GM18499 (cell line): ENCODE results near the gene UPF1.

Experiments used
- ATAC-seq: cut with Tn5 transposase; IDR thresholded peaks from one replicate; pipeline ENCODE4 v1.9.1; 2021; ENCODE audit warnings: moderate number of reproducible peaks; ENCODE audit not compliant: insufficient read depth, unreplicated experiment

The UPF1 gene

DNA sequence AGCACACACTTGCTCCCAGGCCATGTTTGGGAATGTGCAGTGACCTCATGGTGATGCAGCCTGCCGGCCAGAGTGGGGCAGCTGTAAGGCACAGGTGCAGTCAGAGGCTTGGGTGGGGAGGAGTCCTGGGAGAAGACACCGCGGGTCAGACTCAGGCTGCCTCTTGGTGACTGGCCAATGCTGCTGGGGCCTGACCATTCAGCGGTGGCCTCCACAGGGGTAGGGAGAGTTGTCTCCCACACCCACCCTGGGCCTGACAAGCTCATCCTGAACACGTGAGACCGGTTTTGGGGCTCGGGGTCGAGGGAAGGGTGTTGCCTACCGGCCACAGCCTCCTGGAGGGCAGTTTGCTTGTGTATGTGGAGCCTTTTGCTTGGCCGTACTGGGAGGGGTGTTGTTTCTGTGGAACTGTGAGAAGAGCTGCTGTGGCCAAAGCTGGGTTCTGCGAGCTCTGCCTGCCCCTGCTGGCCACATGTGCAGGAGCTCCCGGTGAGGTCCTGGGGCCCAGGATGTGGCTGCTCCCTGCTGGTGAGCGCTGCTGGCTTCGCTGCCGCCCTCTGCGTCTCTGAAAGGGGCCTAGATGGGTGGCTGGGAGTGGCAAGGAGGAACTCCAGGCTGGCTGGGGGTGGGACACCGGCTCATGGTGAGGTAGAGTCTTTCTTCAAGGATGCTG, 22.1 kb downstream of the UPF1 start:
- no peak for ATAC-seq

DNA sequence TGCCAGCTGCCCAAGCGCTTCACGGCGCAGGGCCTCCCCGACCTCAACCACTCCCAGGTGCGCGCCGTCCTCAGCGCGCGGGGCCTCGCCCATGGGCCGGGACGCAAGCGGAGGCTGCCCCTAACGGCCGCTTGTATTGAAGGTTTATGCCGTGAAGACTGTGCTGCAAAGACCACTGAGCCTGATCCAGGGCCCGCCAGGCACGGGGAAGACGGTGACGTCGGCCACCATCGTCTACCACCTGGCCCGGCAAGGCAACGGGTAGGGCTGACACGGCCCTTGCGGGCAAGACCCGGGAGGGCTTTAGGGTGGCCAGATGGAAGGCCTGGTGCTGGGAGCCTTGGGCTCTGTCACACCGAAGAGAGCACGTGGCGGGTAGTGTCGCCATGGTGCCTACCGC, 23.2 kb downstream of the UPF1 start:
- no peak for ATAC-seq

DNA sequence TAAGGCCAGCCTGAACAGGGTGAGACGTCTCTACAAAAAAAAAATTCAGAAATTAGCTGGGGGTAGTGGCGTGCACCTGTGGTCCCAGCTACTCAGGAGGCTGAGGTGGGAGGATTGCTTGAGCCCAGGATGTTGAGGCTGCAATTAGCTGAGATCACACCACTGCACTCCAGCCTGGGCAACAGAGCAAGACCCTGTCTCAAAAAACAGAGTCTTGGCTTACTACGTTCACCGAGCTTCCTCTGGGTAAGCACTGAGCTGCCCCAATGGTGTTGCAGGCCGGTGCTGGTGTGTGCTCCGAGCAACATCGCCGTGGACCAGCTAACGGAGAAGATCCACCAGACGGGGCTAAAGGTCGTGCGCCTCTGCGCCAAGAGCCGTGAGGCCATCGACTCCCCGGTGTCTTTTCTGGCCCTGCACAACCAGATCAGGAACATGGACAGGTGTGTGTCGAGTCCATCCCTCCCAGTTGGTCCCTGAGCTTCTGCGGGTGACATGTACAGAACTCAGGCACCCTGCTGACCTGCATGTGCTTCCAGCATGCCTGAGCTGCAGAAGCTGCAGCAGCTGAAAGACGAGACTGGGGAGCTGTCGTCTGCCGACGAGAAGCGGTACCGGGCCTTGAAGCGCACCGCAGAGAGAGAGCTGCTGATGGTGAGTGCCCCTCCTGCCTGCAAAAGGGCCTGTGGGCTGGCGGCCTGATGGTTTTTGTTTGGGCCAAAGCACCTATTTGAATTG, 24.1 kb downstream of the UPF1 start:
- ATAC-seq, result no peak

DNA sequence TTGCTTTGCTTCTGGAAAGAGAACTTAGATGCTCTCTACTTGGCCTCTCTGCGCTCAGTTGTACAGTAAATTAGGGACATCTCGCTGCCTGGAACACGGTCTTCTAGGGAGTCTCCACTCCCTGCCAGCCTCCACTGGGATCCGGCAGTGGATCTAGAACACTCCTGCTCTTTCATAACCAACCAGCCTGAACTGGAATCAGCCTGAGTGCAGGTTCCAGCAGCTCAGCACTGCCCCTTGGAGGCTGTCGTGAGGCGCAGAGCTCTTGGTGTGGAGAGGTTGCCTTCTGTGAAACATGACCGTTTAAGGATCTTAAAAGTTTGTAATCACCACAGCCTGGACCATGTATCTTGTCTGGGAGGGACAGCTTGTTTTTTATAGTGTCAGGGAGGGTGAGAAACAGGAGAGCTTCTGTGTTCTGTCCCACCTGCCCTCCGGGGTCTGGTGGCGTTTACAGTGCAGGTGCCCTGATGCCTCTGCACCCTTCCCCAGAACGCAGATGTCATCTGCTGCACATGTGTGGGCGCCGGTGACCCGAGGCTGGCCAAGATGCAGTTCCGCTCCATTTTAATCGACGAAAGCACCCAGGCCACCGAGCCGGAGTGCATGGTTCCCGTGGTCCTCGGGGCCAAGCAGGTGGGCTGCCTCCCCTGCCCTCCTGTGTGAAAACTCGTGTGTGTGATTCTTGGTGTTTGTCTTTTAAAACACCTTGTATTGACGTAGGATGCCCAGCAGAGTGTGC, 24.8 kb downstream of the UPF1 start:
- no peak for ATAC-seq

DNA sequence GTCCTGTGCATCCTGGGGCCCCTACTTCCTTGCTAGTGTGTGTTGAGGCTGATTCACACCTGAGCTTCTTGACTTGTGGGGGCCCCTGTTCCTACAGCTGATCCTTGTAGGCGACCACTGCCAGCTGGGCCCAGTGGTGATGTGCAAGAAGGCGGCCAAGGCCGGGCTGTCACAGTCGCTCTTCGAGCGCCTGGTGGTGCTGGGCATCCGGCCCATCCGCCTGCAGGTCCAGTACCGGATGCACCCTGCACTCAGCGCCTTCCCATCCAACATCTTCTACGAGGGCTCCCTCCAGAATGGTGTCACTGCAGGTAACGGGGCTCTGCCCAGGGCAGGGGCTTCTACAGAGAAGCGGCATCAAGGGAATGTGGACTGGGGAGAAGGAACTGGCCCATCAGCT, 25.5 kb downstream of the UPF1 start:
- ATAC-seq, result no peak

DNA sequence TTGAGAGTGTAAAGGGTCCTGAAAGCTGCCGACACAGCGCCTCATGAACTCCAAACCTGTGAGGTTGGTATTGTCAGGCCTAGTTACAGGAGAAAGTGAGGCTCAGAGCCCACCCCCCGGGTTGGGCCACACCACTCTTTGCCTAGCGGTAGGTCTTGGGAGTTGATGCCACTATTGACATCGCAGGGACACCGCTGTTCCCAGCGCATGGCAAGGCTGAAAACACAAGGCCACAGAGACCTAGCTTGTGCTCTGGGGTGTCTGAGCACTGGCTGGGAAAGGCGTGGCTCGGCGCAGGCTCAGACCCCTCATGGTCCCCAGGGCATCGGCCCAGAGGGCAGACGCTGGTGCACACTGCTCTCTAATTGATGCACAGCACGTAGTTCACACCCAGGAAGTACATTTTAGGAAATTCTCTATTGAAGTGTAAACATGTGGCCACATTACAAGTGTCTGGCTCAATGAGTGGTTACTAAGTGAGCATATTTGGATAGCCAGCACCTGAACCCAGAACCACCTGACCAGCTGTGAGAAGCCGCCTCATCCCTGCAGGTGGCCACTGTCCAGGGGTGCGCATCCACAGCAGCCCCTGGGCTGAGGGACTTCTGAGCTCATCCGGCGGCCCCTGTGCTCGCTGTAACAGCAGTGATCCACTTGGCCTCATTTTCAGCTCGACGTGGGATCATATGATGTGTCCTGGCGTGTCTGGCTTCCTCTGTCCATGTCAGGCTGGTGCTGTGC, 27.3 kb downstream of the UPF1 start:
- ATAC-seq, result no peak

DNA sequence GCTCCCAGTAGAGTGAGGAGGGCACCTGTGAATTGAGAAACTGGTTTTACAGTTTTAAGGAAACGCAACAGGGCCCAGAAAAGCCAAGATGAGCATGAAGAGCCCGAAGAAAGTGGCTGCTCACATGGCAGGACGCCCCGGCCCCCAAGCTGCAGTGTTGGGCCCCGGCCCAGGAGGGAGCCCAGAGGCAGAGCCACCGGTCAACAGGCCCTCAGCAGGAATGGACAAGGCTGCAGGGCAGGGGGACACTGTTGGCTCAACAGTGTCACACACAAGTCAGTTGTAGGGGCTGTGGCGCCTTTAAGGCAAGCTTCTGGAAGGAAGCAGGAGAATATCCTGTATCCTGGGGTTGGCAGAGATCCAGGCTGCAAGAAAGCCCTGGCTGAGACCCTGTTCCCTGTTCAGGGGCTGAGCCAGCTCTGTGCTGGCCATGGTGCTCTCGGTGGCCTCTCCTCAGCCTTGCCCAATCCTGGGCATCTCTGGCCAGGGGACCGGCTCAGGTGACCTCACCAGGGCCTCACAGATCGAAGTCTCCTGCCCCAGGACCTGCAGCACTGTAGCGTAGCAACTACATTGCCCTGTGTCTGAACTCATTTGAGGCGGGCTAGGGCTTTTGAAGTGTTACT, 28.0 kb downstream of the UPF1 start:
- no peak for ATAC-seq

DNA sequence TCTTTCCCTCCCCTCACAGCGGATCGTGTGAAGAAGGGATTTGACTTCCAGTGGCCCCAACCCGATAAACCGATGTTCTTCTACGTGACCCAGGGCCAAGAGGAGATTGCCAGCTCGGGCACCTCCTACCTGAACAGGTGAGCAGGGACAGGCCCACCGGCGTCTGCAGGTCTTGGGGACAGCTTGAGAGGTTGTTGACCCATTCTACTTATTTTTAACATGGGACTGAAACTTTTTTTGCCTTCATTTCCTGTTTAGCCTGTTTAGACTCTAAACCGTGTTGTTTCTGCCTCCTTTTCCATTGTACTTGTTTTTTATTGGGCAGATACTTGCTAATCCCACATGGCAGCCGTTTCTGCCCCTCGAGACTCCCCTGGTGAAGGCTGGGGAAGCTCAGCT, 28.5 kb downstream of the UPF1 start:
- ATAC-seq, result no peak

DNA sequence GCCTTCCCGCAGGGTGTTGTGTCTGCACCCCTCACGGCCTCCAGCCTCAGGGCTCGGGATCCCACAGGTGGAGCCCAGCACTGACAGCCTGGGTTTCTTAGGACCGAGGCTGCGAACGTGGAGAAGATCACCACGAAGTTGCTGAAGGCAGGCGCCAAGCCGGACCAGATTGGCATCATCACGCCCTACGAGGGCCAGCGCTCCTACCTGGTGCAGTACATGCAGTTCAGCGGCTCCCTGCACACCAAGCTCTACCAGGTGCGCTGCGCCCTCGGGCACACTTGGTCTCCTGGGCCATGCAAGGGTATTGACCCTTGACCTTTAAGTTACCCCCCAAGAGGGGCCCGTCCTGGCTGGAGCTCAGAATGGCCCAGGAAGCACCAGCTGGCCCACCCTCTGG, 29.0 kb downstream of the UPF1 start:
- ATAC-seq, result no peak

DNA sequence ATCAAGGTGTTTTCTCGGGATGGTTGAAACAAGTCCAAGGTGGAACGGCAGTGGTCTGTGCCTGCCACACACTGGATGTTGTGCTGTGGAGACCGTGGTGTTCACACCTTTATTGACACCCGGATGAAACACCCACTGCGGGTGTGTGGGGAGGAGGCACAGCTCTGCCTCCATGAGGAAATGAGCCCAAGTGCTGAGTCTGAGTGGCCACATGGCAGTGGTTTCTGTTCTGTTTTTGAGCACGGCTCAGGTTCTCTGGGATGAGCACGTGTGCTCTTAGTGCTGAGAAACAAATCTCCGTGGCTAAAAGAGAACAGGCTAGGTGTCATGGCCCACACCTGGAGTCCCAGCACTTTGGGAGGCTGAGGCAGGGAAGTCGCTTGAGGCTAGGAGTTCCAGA, 29.5 kb downstream of the UPF1 start:
- ATAC-seq, result no peak

DNA sequence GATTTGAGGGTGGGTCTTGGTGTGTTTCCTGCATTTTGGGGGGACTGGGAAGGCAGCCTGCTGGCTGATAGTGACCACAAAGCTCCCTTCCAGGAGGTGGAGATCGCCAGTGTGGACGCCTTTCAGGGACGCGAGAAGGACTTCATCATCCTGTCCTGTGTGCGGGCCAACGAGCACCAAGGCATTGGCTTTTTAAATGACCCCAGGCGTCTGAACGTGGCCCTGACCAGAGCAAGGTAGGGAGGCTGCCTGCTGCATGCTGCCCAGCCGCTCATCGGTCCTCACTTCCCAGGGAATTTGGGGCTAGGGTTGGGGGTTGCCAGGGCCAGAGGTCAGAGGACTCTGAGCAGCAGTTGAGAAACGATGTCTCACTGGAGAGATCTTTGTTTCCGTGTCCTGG, 30.2 kb downstream of the UPF1 start:
- no peak for ATAC-seq

DNA sequence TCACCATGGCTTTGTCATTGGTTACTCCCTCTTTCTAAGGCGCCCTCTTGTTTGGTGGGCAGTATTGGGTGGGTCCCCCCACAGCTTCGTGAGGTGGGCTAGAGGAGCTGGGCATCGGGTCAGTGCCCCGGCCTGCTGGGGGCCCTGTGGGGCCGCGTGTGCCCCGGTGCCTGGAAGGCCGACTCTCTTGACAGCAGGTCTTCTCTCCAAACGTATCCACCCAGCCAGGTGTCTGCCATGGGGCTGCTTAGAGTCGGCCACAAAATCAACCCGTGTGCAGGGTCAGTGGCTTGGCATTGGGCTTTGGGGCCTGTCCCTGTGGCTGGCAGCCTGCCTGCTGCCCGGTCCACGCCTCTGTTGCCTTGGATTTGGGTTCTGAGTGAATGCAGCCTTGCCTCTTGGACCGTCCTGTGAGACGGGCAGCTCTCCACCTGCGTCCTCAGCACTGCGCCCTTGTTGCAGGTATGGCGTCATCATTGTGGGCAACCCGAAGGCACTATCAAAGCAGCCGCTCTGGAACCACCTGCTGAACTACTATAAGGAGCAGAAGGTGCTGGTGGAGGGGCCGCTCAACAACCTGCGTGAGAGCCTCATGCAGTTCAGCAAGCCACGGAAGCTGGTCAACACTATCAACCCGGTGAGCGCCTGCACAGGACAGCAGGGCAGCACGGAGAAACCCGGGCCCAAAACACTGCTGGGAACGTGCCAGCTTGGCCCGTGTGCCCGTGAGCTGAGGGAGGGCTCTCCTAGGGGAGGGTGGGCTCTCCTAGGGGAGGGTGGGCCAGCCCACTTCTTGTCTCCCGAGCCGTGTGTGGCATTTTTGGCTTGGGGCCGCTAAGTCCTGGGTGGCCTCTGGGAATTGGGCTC, 31.4 kb downstream of the UPF1 start:
- no peak for ATAC-seq

DNA sequence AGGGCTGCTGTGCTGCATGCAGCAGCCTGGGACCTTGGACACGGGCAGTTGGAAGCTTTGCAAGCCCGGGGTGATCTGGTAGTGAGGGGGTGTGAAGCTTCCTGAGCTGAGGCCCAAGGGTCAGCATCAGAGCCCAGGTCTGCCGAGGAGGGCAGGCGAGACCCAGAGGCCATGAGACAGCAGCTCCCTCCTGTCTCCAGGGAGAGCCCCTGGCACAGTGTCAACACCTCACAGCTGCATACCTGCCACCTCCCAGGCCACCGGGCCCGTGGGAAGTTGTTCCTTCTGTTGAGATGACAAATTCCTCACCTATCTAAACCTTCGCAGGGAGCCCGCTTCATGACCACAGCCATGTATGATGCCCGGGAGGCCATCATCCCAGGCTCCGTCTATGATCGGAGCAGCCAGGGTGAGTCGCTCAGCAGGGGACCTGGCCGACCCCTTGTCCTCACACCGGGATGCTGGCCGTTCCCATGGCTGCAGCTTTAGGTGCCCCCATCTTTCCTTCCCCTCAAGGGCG, 32.1 kb downstream of the UPF1 start:
- no peak for ATAC-seq

DNA sequence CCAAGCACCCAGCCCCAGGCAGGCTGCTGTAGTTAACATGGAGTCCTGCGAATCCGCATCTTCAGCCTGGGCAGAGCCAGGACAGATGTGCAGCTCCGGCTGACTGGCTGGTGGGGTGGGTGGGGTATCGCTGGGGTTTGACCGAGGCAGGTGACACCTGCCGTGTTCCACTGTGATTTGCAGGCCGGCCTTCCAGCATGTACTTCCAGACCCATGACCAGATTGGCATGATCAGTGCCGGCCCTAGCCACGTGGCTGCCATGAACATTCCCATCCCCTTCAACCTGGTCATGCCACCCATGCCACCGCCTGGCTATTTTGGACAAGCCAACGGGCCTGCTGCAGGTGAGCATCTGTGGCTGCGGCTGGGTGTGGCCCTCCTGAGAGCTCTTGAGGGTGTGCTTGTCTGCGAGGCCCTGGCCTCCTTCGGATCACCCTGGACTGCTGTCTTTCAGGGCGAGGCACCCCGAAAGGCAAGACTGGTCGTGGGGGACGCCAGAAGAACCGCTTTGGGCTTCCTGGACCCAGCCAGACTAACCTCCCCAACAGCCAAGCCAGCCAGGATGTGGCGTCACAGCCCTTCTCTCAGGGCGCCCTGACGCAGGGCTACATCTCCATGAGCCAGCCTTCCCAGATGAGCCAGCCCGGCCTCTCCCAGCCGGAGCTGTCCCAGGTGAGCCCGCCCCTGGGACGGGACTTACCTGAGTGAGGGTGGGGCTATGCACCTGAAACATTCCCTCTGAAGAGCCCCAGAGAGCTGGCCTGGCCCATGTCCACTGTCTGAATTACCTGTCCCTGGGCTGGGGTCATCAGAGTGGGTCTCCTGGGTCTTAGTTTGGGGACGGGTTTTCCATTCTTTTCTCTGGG, 33.6 kb downstream of the UPF1 start:
- ATAC-seq, result no peak

DNA sequence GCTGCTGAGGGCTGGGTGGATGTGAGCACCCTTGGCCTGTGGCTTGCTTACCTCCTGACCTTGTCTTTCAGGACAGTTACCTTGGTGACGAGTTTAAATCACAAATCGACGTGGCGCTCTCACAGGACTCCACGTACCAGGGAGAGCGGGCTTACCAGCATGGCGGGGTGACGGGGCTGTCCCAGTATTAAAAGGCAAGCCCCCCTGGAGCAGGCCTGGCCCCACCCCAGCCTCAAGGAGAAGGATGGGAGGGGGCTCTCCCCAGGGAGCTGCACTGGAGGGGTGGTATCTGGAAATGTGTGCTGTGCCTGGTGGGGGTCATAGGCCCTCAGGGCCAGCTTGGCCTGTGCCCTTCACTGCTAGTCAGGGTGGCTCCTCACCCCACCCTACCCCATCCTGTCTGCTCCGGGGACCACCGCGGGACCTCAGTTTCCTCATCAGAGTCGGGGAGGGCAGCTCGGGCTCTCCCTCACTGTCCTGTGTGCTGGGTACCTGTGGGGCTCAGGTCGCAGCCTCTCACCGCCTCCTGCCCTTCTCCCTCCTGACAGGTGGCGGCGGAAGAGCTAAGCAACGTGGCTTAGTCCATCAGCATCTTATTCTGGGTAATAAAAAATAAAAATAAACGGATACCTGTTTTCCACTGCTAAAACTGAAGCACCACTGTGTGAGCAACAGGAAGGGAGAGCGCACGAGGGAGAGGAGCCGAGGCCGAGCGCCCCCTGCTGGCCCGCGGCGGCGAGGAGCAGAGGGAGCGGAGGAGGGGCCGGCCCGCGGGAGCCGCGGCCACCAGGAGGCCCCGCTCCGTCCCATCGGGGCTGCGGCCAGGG, 34.4 kb downstream of the UPF1 start:
- ATAC-seq, result no peak

DNA sequence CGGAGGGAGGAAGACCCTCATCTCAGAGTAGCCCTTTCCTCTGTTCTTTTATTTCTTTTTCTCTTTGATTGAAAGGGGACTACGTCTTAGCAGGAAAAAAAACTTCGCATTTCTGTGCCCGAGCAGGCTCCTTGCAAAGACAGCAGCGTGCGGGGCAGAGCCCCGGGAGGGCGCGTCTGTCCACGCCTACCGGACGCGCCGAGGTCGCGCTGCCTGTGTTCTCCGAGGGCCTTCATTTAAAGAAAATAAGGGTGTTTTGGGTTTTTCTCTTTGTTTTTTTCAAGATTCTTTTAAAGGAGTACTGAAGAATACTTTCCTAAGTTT, 35.0 kb downstream of the UPF1 start:
- ATAC-seq, result no peak

DNA sequence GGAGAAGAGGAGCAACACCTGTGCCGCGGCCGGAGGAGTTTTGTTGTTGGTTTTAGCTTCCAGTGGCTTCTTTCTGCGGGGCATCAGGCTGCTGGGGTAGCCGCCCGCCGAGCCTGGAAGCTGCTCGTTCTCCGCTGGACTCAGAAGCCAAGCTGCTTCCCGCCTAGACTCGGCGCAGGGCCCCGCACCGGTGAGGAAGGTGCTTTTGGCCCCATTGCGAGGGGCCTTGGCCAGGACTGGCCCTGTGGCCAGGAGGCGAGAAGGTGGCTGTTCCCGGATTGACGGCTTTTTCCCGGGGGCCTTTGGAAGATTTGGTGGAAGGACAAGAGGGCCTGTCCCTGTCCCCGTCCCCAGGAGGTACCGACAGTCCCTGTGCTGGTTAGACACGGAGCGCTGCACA, 35.4 kb downstream of the UPF1 start:
- no peak for ATAC-seq

DNA sequence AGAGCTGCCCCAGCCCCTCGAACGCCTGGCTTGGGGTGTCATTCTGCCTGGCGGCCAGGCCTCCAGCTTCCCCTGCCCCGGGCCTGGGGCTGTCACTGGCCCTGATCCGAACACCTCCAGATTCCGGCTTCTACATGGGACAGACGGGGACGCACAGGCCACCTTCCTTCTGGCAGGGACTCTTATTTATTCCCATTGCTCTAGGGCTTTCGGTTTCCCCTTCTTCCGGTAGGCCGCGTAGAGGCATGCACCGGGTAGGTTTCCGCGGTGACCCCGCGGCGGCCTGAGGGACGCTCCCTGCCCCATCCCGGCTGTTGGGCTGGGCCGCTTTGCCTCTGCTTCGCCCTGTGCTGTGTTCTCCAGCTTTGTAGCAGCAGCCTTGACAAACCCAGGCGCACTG, 36.0 kb downstream of the UPF1 start:
- no peak for ATAC-seq
